ENCODE data around the gene SP4.
"Not testable (repeated sequence)": the region's sequence is repeated elsewhere in the genome, so short reads cannot be mapped to it uniquely, and the experiment has no call there.

Gene SP4

GRCh38 chr7:21526007-21526406 is 98.1 kb downstream of the SP4 start:
- DNase-seq, result peak in 1 of 2 donors; percentile 7

GRCh38 chr7:21526448-21526847 is 98.6 kb downstream of the SP4 start:
- no peak for DNase-seq

- not testable (repeated sequence) for DNase-seq
These were observed 104.6 kb downstream of the SP4 start for GRCh38 chr7:21532485-21532884.

GRCh38 chr7:21533646-21534045 is 105.8 kb downstream of the SP4 start:
- DNase-seq, result not testable (repeated sequence)

- not testable (repeated sequence) for DNase-seq
These were observed 108.7 kb downstream of the SP4 start for GRCh38 chr7:21536445-21537118.

GRCh38 chr7:21538936-21539495 is 111.1 kb downstream of the SP4 start:
- peak in 1 of 2 donors; percentile 11 for DNase-seq

GRCh38 chr7:21542891-21543527 is 115.1 kb downstream of the SP4 start, which contains the start of gene DNAH11:
TSS of gene DNAH11 (plus strand) at chr7:21543039. CDS start at chr7:21543246, 207 bp downstream.
- DNase-seq, result peak; percentile 11 to 40

GRCh38 chr7:21543528-21544302 is 115.8 kb downstream of the SP4 start:
- DNase-seq, result no peak

GRCh38 chr7:21544303-21544656 is 116.4 kb downstream of the SP4 start:
- DNase-seq, result no peak

GRCh38 chr7:21544715-21545114 is 116.8 kb downstream of the SP4 start:
- no peak for DNase-seq

GRCh38 chr7:21547501-21547900 is 119.6 kb downstream of the SP4 start:
- peak in 1 of 2 donors; percentile 16 for DNase-seq

- DNase-seq, result no peak
These were observed 120.6 kb downstream of the SP4 start for GRCh38 chr7:21548491-21548890.

GRCh38 chr7:21550076-21550475 is 122.2 kb downstream of the SP4 start:
- DNase-seq, result no peak

- DNase-seq, result no peak
These were observed 123.1 kb downstream of the SP4 start for GRCh38 chr7:21550821-21551531.

- DNase-seq, result no peak
These were observed 134.5 kb downstream of the SP4 start for GRCh38 chr7:21562385-21562784.

Measured in inflammatory macrophage (primary cell).